Lower leg skin (tissue), 3 donors: ENCODE measurements around the gene VAT1L.

Source experiments
- CTCF ChIP-seq, 3 donors: fragments of 450-650 bp; IDR thresholded peaks; one replicate each; pipeline ENCODE4 v1.5.1; 2016; ENCODE audit warnings: antibody characterized with exemption in 3 of 3, mild to moderate bottlenecking in 3 of 3, moderate library complexity in 2 of 3
- POLR2A ChIP-seq, 2 donors: fragments of 450-650 bp; IDR thresholded peaks; one replicate each; pipeline ENCODE4 v1.6.1; 2016 to 2017; ENCODE audit warnings: antibody characterized with exemption in 2 of 2, mild to moderate bottlenecking in 1 of 2, moderate library complexity in 1 of 2

- TF ChIP-seq CTCF (IDR thresholded peaks at IDR 0.05): no peak
- no peak for TF ChIP-seq POLR2A (IDR thresholded peaks at IDR 0.05)
These were observed 178.9 kb downstream of the VAT1L start for GRCh38 chr16:77967054-77967904.
